HCEC 1CT (cell line): ENCODE results near the gene SPACA4.
A peak's percentile ranks its signal among the peaks of the same experiment; 100 is the strongest.

Source experiments
- DNase-seq: peaks from one replicate; pipeline ENCODE4 v3.0.0-alpha.2; 2017

Gene SPACA4

DNA sequence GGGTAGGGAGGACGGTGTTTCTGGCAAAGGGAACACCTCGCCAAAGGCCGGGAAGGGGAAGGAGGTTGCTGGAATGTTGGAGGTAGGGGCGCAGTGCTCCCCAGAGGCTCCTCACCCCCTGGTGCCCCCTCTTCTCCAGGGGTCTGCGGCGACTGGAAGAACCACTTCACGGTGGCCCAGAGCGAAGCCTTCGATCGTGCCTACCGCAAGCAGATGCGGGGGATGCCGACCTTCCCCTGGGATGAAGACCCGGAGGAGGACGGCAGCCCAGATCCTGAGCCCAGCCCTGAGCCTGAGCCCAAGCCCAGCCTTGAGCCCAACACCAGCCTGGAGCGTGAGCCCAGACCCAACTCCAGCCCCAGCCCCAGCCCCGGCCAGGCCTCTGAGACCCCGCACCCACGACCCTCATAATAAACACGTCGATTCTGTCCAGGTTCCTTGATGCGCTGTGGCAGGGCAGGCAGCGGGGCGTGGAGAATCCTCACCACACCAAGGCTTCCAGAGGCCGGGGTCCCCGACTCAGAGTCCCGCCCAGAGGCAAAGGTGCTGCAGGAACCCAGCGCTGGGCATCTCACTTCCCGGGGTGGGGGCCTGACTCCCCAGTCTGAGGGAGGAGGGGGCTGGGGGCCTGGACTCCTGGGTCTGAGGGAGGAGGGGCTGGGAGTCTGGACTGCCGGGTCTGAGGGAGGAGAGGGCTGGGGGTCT is 7.4 kb upstream of the SPACA4 start:
- DNase-seq, result no peak

DNA sequence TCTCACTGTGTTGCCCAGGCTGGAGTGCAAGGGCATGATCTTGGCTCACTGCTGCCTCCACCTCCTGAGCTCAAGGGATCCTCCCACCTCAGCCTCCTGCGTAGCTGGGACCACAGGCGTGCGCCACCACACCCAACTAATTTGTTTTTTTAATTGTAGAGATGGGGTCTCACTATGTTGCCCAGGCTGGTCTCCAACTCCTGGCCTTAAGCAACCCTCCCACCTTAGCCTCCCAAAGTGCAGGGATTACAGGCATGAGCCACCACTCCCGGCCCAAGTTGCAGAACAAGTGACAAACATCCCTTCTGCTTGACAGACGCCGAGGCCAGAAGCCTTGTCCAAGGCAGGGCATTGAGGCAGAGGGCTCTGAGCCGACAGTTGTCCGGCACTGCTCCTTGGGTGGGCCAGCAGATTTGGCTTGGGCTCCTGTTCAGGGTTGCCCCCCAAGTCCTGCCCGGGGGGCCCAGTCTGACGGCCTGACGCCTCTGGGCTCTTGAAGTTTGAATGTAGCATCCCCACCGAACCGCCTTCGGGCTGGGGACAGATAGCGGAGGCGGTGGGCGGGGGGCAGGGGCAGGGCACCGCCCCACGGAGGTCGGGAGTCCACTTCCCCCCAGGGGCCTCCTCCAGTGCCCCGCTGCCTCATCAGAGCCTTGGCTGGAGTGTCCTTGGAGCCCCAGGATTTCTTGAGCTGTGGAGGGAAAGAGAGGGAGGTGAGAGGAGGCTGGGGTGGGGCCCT is 5.7 kb upstream of the SPACA4 start:
- no peak for DNase-seq

DNA sequence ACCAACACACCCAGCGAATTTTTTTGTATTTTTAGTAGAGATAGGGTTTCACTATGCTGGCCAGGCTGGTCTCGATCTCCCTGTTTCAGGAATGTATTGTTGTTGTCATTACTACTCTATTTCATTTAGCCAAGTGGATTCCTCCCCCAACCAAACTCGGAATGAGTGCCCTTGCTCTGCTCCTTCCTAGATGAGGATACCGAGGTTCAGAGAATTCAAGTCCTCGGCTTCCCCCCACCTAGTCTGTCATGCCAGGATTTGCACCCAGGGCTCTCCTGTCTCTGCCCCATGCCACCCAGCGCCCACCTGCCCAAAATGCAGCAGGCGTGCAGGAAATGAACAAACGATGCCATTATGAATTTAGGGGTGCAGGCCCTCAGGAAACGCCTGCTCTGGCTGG is 3.5 kb upstream of the SPACA4 start:
- no peak for DNase-seq

DNA sequence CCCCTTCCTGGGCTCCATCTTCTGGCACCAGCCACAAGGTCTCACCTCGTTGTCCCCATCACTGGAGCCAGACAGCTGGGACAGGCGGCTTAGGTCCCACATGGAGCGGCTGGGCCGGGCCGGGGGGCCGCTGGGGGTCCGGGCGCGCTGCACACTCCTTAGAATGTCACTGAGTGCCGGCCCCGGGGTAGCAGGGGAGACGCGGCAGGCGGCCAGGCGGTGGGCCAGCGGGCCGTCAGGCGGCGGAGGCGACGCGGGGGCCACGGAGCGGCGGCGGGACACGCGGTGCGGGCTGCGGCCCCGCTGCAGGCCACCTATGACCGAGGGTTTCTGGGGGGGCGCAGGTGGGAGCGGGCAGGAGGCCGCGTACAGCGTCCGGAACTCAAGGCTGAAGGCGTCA is 3.1 kb upstream of the SPACA4 start:
- DNase-seq, result no peak

DNA sequence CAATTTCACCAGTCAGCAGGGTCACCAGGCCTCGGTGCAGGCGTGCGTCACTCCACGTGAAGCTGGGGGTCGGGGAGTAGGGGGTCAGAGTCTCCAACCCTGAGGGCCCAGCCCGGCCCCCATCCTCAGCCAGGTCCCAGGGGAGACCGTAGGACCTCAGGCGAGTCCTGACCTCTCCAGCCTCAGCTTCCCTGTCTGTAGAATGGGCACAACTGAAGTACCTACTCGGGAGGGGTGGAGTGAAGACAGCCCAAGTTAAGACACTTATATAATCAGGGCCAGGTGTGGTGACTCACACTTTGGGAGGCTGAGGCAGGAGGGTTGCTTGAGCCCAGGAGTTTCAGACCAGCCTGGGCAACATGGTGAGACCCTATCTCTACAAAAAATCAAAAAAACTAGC is 2.7 kb upstream of the SPACA4 start:
- DNase-seq, result no peak

DNA sequence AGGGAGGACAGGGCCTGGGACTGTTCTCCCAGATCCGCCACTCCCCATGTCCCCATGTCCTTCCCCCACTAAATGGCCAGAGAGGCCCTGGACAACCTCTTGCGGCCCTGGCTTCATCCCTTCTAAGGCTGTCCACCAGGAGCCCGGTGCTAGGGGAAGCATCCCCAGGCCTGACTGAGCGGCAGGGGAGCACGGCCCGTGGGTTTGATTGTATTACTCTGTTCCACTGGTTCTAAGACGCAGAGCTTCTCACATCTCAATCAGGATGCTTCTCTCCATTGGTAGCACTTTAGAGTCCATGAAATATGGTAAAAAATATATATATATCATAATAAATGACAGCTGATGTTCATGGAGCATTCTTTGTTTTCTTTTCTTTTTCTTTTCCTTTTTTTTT is 815 bp downstream of the SPACA4 start:
- DNase-seq, result no peak

DNA sequence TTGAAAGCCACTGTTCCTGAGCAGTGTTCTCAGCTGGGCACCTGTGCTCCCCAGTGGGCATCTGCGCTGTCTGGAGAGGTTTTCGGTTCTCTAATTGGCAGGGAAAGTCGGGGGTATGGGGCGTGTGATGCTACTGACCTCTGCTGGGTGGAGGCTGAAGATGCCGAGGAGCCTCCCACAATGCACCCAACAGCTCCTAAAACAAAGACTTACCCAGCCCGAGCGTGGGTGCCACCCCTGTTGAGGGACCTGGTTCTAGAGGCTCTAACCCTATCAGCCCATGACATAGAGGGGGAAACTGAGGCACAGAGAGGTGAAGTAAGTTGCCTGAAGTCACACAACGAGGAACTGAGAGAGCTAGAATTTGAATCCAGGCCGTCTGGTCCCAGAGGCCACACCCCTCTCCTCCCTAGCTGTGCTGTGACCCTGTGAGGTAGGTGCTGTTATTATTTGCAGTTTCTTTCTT is 2.3 kb downstream of the SPACA4 start:
- peak; percentile 38 for DNase-seq

DNA sequence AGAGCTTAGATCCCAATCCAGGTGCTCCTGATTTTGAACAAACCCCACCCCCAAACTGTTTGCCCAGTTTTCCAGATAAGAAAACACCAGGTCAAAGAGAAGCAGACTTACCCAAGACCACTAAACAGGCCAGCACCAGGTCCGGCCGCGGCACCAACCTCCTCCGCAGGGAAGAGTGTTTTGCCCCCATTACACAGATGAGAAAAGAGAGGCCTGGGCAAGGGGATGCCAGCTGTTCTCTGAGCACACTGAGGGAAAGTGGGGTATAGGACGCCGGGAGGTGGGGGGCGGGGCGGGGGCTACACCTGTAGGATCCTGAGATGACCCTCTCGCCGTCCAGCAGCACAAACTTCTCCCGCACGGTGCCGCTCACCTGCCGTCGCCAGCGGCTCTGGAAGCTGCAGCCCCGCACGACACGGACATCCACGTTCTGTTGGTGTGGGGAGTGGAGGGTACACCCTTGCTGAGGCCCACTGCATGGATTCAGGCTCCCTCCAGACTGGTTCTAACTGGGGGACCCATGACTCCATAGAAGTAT is 3.1 kb downstream of the SPACA4 start:
- DNase-seq, result no peak

DNA sequence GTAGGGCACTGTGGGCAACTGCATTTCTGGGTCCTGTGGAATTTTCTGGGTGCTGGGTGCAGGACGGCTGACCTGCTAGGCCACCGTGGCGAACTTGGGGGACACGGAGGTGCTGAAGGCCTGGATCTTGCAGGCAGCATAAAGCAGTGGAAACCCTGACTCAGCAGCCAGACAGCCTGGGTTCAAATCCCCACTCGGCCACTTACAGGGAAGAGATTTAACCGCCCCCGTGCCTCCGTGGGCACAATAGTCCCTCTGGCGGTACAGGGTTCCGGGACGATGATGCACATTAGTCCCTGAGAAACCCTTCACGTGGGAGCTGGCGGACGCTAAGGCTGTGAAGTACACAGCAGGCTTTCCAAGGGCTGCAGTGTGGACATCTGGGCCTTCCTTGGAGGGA is 5.3 kb downstream of the SPACA4 start:
- no peak for DNase-seq

DNA sequence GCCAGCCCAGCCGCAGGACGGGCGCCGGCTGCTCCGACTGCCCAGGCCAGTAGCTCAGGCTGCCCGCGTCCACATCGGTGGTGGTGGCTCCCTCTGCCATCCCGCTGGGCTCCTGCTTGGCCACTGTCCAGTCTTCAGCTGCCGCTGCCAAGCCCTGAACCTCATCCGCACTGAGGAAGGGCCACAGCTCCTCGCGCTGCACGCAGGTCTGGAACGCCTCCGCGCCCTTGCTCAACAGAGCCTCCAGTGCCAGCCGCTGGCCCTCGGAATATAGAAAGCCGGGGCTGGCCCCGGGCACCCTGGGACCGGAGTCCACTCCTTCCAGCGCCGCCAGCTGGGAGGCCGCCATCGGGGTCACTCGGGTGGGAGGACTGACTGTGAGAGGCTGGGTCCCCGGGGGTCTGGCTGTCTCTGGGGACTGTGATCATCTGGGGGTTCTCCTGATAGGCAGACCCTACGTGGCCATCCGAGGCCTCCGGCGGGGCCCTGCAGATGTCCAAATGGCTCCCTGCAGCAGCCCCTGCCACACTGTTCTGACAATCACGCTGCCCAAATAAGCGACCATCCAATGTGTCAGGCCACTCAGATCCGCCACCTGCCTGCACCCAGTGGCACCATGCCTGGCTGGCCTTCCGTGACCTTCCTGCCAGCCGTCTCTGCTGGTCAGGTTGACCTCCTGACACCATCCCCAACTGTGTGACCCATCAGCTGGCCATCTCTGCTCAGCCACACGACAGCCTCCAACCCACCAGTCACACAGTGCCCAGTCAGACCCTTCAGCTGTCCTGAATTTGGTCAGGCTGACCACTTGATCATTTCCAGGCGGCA is 6.7 kb downstream of the SPACA4 start:
- DNase-seq, result no peak

DNA sequence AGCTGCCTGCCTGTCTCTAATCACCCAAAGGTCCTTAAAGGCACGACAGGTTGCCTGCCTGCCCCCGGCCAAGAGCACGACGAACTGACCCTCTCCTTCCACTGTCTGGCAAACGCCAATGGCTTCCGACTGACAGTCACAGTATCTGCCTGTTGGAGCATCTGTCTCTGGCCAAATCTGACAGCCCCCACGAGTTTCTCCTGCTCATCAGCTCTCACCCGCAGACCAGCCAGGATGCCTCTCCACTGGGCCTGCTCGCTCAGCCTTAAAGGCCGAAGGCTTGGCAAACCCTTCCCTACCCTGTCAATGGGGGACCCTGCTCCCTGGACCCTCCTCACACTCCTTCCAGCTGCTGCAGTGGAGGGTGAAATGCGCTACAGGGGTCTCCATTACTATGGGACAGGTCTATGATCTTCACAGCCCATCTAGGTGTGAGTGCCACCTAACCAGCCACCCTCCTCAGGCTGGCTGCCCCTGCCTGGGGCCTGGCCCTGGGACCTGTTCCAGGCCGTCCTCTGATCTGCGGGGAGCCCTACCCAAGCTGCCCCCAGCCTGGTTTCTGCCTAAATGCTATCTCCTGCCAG is 7.4 kb downstream of the SPACA4 start:
- DNase-seq, result no peak

DNA sequence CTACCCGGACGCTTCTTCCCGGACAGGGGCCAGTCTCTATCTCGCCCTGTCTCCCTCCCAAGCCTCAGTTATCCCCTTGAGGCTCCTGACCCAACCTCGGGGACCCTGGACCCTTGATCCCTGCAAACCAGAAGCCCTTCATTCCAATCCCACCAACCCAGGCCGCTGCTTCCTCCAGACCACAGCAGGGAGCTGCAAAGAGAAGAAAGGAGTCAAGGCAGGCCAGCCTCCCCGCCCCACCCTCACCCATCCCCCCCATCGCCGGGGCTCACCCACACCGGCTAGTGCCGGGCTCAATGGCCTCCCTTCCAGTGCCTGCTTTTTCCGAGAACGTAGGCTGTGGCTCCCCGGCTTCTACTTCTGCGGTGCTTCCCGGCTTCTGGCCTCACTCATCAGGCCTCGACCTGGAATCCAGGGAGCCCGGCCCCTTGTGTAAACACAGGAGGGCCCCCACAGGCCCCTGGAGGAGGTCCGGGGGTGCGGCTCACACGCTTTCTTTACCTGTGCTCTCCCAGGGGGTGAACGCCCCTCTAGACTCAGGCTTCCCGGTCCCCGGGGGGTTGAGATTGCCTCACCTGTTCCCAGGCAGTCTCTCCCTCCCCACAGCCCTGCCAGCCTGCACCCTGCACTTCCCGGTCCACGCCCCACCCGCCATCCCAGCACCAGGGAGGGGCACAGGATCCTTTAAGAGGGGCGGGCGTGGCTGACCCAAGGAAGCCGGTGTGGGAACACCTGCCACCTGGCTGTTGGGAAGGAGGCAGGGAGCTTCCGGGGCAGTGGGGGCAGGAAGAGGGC is 8.1 kb downstream of the SPACA4 start, which contains the start of gene FAM83E:
Gene FAM83E (minus strand): TSS at position 641 of the 795 bp plus-strand sequence. CDS start 1,704 bp downstream, outside the sequence.
- DNase-seq, result peak; percentile 1

DNA sequence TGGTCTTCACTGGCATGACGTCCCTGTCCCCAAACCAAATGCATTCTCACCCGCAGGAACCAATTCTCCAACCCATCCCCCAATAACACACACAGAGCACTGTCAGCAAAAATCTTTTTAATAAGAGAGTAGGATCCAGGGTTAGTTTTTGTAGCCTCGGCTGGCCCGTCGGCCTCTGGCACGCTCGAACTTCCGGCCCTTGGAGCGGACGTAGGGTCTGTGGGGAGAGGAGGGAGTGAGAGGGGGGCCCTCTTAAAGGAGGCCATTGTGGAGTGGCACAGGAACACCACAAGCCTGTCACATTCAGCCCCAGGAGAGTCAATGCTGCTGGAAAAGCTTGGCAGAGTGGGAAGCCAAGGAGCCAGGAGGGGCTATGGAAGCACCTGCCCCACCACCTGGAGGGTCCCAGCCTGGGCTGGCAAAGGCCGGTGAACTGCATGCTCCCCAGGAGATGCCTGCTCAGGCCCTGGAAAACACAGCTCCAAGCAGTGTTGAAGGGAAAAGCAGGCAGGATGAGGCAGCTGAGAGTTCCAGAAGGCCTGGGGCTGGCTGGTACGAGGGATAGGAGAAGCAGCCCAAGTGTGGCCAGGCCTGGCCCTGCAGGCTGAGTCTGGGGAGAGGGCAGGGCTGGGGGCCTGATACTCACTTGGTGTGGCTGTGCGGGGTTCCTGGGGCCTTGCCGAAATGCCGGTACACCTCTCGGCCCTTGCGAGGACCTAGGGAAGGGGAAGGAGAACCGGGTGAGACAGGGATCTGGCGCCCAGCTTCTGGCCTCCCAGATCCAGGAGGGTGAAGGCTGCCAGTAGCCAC is 8.9 kb downstream of the SPACA4 start:
- DNase-seq, result no peak

DNA sequence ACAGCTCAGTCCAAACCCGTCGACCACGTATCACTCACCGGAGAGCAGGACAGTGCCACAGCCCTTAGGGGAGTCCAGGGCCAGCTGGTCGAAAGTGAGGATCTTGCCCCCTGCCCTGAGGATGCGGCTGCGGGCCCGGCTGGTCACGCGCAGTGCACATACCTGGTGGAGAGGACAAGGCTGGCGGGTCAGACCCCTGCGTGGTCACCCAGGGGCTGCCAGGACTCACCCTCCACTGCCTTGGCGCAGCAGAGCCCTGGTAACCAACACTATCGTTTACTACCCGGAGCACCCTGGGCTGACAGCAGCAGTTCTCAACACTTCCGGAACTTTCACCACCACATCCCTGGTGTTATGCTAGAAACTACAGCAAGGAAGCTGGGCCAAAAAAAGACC is 9.5 kb downstream of the SPACA4 start:
- no peak for DNase-seq

DNA sequence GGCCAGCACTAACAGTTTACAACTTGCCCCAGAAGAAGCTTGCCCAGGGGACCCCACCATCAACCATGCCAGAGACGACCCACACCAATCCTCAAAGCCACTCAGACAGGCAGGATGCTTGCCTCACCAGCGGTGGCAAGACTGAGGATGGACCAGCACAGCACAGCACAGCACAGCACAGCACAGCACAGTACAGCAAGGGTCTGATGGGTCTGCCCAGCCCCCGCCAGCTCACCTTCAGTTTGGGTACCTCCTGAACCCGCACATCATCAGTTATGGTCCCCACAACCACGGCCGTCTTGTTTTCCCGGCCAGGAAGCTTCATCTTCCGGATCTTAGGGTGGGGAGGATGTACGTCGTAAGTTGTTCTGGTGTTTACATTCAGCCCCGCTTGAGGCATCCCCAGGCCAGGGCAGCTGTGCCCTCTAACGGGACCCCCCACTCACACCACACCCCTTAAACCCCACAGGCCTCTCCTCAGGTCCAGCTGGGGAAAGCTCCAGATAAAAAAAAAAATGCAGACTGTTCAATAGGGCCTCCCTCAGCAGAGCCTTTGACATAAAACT is 10.0 kb downstream of the SPACA4 start:
- DNase-seq, result no peak

DNA sequence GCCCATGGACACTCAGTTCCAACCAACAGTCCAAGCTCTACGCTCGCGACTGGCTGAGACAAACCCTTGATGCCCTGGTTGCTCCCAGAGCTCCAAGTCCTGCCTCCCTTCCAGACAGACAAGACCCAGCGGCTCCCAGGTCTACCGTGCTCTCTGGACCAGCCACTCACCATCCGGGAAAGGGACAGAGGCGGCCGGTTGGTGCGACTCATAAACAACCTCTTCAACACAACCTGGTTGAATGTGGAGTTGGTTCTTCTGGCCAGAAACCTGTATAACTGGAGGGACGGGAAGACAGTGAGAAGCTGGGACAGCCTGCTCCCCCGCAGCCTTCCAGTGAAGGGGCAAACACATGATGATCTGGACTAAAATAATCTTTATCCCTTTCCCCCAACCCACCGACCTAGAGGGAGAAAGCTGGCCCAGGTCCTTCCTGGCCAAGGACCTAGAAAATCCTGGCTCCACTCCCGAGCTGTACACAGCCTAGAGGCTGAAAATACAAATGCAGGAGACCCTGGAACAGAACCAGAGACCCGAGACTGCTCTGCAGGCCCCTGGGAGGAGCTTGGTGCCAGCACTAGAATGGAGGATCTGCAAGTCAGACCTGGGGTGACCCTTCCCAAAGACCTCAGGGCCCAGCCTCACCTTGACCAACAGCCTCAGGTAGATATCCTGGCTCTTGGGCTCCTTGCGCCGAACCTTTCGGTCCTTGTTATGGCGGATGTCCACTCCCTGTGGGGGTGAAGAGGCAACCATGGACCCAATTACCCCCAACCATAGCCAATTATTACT is 10.8 kb downstream of the SPACA4 start:
- DNase-seq, result no peak

DNA sequence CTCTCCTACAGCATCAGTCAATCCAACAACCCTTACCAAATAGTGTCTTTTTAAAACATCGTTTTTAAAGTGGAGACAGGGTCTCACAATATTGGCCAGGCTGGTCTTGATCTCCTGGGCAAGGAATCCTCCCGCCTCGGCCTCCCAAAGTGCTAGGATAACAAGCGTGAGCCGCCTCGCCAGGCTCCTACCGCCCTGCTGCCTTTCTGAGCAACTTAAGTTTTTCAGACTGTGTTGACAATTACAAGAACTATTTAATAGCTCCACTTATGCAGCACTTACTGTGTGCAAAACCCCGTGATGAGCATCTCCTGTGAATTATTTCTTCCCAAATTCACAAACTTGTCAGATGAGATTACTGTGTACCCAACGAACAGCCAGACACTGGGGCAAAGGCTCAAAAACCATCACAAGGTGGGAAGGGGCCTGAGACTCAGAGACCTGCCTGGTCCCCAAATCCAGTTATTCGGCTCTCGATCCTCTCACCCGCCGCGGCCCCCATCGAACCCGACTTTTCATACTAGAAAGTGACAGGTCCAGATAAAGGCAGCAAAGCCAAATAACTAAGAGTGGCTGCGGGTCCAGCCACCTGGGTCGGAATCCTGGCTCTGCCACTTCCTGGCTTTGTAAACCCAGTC is 11.9 kb downstream of the SPACA4 start:
- no peak for DNase-seq

DNA sequence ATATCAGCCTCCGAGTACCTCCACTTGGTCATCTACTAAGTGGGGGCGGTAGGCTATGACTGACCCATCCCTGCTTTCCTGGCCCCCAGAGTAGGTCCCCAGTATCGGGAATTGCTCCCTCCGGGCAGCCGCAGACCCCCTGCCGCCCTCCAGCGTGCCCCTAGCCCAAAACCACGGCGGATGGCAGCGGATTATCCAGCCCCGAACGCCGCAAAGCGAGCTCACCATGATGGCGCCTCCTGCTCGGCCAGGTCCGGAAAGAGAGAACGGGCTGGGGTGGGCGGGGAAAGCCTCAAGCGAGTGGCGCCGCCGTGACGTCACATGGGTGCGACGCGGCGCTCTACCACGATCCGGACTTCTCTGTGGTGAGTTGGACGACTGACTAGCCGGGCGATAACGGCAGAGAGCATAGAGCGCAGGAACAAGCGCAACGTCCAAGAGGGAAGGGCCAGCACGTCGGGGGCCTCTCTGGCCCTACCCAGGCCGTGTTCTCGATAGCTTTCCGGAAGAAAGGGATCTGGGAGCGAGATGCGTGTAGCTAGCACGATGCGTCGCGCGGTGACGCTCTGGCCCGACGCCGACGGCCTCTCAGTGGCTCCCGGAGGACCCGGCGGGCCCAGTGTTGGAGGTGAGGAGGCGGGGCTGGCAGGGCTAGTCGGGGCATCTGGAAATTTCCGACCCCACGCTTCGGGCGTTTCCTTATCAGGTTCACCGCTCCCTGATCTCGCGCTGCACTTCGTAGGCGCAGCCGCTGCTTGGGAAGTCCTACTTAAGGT is 12.6 kb downstream of the SPACA4 start, which contains the start of the genes RPL18 and SPHK2:
Gene RPL18 (minus strand): TSS at position 263 of the 776 bp plus-strand sequence. CDS start 35 bp downstream, at position 228.
Gene SPHK2 (plus strand): TSS at position 591 of the 776 bp plus-strand sequence. CDS start 1,009 bp downstream, outside the sequence.
- DNase-seq, result peak; percentile 100
